SK-N-SH (cell line): ENCODE data around the gene CACNA1G.

Experiments used
- CTCF ChIP-seq: fragments of 200-600 bp; sonication (generic); IDR thresholded peaks from 2 replicates; pipeline ENCODE4 v1.6.1; 2017; ENCODE audit warnings: antibody characterized with exemption, mild to moderate bottlenecking, moderate library complexity
- ELF1 ChIP-seq: IDR thresholded peaks from 2 replicates; pipeline ENCODE4 v1.4.0; 2012
- EP300 ChIP-seq, 2 experiments: IDR thresholded peaks; 2 replicates each; pipeline versions ENCODE4 v1.4.0 to v1.6.1; 2012; ENCODE audit warnings: borderline replicate concordance in 1 of 2, low read depth in 1 of 2, low read length in 1 of 2
- FOXM1 ChIP-seq: IDR thresholded peaks from 2 replicates; pipeline ENCODE4 v1.4.0; 2012; ENCODE audit warnings: low read depth, mild to moderate bottlenecking
- PBX3 ChIP-seq: IDR thresholded peaks from 2 replicates; pipeline ENCODE4; 2012
- POLR2AphosphoS5 ChIP-seq: IDR thresholded peaks from 2 replicates; pipeline ENCODE4 v1.6.1; 2012; ENCODE audit warnings: low read depth, low read length
- RAD21 ChIP-seq: IDR thresholded peaks from 2 replicates; pipeline ENCODE4 v1.6.1; 2012; ENCODE audit warnings: mild to moderate bottlenecking, low read length
- RCOR1 ChIP-seq: fragments of 150-350 bp; IDR thresholded peaks from 2 replicates; pipeline ENCODE4 v1.6.1; 2017; ENCODE audit warnings: antibody characterized with exemption, low read length
- REST ChIP-seq: IDR thresholded peaks from 2 replicates; pipeline ENCODE4 v1.6.1; 2012; ENCODE audit warnings: mild to moderate bottlenecking, low read depth, low read length, moderate library complexity
- RXRA ChIP-seq: IDR thresholded peaks from 2 replicates; pipeline ENCODE4 v1.4.0; 2012; ENCODE audit warnings: low read depth, mild to moderate bottlenecking, borderline replicate concordance
- SMC3 ChIP-seq: IDR thresholded peaks from 2 replicates; pipeline ENCODE4 v1.6.1; 2012; ENCODE audit warnings: low read depth, low read length, improper control_type of control experiment
- USF2 ChIP-seq: fragments of 150-350 bp; IDR thresholded peaks from 2 replicates; pipeline ENCODE4 v1.6.1; 2017; ENCODE audit warnings: antibody characterized with exemption, low read length, low read depth, borderline replicate concordance
- YY1 ChIP-seq: IDR thresholded peaks from 2 replicates; pipeline ENCODE4 v1.4.0; 2012; ENCODE audit warnings: low read depth, mild to moderate bottlenecking
- ZBTB33 ChIP-seq: IDR thresholded peaks from 2 replicates; pipeline ENCODE4 v1.4.0; 2012; ENCODE audit warnings: low read depth, borderline replicate concordance

GRCh38 chr17:50608700-50609379, 48.3 kb downstream of the CACNA1G start:
- TF ChIP-seq YY1, result no peak
- TF ChIP-seq RAD21, result no peak
- no peak for TF ChIP-seq SMC3
- no peak for TF ChIP-seq CTCF
- TF ChIP-seq USF2, result no peak
- TF ChIP-seq EP300 (IDR thresholded peaks at IDR 0.05; ENCODE audit: borderline replicate concordance in 1 of 2, low read depth in 1 of 2, low read length in 1 of 2), result no peak
- no peak for TF ChIP-seq PBX3
- no peak for TF ChIP-seq REST
- TF ChIP-seq ZBTB33, result no peak
- TF ChIP-seq POLR2AphosphoS5, result no peak
- no peak for TF ChIP-seq FOXM1
- TF ChIP-seq ELF1, result no peak
- TF ChIP-seq RCOR1, result no peak
- no peak for TF ChIP-seq RXRA
